ENCODE data around the gene CAPN5.

- TF ChIP-seq, protein P1, sequence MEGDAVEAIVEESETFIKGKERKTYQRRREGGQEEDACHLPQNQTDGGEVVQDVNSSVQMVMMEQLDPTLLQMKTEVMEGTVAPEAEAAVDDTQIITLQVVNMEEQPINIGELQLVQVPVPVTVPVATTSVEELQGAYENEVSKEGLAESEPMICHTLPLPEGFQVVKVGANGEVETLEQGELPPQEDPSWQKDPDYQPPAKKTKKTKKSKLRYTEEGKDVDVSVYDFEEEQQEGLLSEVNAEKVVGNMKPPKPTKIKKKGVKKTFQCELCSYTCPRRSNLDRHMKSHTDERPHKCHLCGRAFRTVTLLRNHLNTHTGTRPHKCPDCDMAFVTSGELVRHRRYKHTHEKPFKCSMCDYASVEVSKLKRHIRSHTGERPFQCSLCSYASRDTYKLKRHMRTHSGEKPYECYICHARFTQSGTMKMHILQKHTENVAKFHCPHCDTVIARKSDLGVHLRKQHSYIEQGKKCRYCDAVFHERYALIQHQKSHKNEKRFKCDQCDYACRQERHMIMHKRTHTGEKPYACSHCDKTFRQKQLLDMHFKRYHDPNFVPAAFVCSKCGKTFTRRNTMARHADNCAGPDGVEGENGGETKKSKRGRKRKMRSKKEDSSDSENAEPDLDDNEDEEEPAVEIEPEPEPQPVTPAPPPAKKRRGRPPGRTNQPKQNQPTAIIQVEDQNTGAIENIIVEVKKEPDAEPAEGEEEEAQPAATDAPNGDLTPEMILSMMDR (IDR thresholded peaks at IDR 0.05; ENCODE audit: low read depth, low read length): no peak
- no peak for TF ChIP-seq MYC (IDR thresholded peaks at IDR 0.05; ENCODE audit: low read depth, low read length)
These were observed 64.2 kb downstream of the CAPN5 start for GRCh38 chr11:77130763-77131513.

All from NB4 (cell line).